Loucy (cell line): ENCODE results near the gene SSBP3.

ENCODE experiments used
- H2AFZ ChIP-seq: fragments of 200-600 bp; sonication (generic); 2 replicates; pipeline ENCODE4 v1.6.0; 2016; ENCODE audit warnings: antibody characterized with exemption, mild to moderate bottlenecking, low read length, moderate library complexity
- H3F3A ChIP-seq: fragments of 200-600 bp; 2 replicates; pipeline ENCODE4 v1.6.0; 2016; ENCODE audit warnings: antibody characterized with exemption, low read depth, mild to moderate bottlenecking
- H3K27me3 ChIP-seq: fragments of 200-600 bp; sonication (generic); 2 replicates; pipeline ENCODE4 v1.6.1; 2014; ENCODE audit warnings: low read length, mild to moderate bottlenecking; ENCODE audit not compliant: insufficient read depth, poor library complexity, severe bottlenecking
- H3K36me3 ChIP-seq: fragments of 200-600 bp; sonication (generic); 2 replicates; pipeline ENCODE4 v1.6.1; 2016; ENCODE audit warnings: low read length; ENCODE audit not compliant: insufficient read depth
- H3K4me1 ChIP-seq: fragments of 200-600 bp; sonication (generic); 2 replicates; pipeline ENCODE4 v1.5.1; 2014; ENCODE audit warnings: low read length, mild to moderate bottlenecking; ENCODE audit not compliant: insufficient read depth, poor library complexity, severe bottlenecking
- H3K4me2 ChIP-seq: fragments of 200-600 bp; sonication (generic); 2 replicates; pipeline ENCODE4 v1.6.0; 2014; ENCODE audit warnings: antibody characterized with exemption, low read length, low read depth, mild to moderate bottlenecking; ENCODE audit not compliant: poor library complexity, severe bottlenecking
- H3K4me3 ChIP-seq: fragments of 200-600 bp; sonication (generic); 2 replicates; pipeline ENCODE4 v1.5.1; 2014; ENCODE audit warnings: low read length, mild to moderate bottlenecking, mixed read lengths; ENCODE audit not compliant: poor library complexity, severe bottlenecking
- H3K79me2 ChIP-seq: fragments of 200-600 bp; sonication (generic); 2 replicates; pipeline ENCODE4 v1.6.1; 2014; ENCODE audit warnings: low read length; ENCODE audit not compliant: insufficient read depth
- H3K9ac ChIP-seq: fragments of 200-600 bp; sonication (generic); 2 replicates; pipeline ENCODE4 v1.6.0; 2014; ENCODE audit warnings: mild to moderate bottlenecking, low read depth, low read length, moderate library complexity; ENCODE audit not compliant: poor library complexity, severe bottlenecking
- H3K9me2 ChIP-seq: fragments of 200-600 bp; sonication (generic); replicated peaks from 2 replicates; pipeline ENCODE4 v1.6.1; 2016; ENCODE audit warnings: low read depth, low read length, mixed read lengths
- H3K9me3 ChIP-seq: fragments of 200-600 bp; sonication (generic); 2 replicates; pipeline ENCODE4 v1.6.1; 2014; ENCODE audit warnings: mild to moderate bottlenecking, antibody characterized with exemption, low read length, low read depth; ENCODE audit not compliant: insufficient read depth
- H4K20me1 ChIP-seq: fragments of 200-600 bp; sonication (generic); 2 replicates; pipeline ENCODE4 v1.6.0; 2014; ENCODE audit warnings: antibody characterized with exemption, low read length, mild to moderate bottlenecking; ENCODE audit not compliant: insufficient read depth, poor library complexity, severe bottlenecking
- CTCF ChIP-seq: fragments of 200-600 bp; sonication (generic); conservative IDR thresholded peaks from 2 replicates; pipeline ENCODE4 v1.5.1; 2014; ENCODE audit warnings: mild to moderate bottlenecking, antibody characterized with exemption, low read length
- EZH2phosphoT487 ChIP-seq: fragments of 200-600 bp; IDR thresholded peaks from 2 replicates; pipeline ENCODE4 v1.6.1; 2018; ENCODE audit warnings: antibody characterized with exemption, mild to moderate bottlenecking, moderate library complexity, borderline replicate concordance

The SSBP3 gene

DNA sequence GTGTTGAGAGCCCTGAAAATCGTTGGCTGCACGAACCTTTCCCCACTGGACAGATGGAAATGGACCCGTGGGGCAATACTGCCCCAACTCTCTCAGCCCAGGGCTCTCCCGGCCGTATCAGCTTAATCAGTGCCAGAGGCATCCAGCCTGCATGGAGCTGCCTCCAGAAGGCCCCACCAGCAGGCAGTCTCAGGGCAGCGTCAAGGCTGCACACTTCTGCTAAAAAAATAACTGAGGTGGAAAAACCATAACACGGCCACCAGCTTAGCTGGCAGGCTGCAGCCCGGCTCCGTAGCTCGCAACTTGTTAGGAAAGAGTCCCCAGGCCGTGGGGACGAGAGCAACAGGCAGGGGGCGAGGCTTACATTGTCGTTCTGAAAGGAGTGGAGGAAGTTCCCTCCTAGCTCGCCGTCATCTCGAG lies 178.3 kb downstream of the SSBP3 start:
- H3K9me2 ChIP-seq = no peaks in the 10 kb centered on the region
- H3K36me3 ChIP-seq = peaks cover 18% of the 10 kb centered on the region; the same call in 1 of the 2 replicates
- H3K4me3 ChIP-seq = no peak overlapping the region
- no peaks in the 10 kb centered on the region for H4K20me1 ChIP-seq
- no peaks in the 10 kb centered on the region for H3K79me2 ChIP-seq
- H3F3A ChIP-seq = no peaks in the 10 kb centered on the region
- no peak overlapping the region for H2AFZ ChIP-seq
- H3K4me1 ChIP-seq = no peaks in the 10 kb centered on the region
- H3K27me3 ChIP-seq = no peaks in the 10 kb centered on the region
- H3K4me2 ChIP-seq = no peak overlapping the region
- TF ChIP-seq CTCF (no peak), EZH2phosphoT487 (no peak)
- H3K9ac ChIP-seq = no peak overlapping the region
- H3K9me3 ChIP-seq = no peaks in the 10 kb centered on the region

- Histone ChIP-seq H3K27me3 (no peaks in the 10 kb centered on the region), H3K79me2 (no peaks in the 10 kb centered on the region), H3K4me1 (no peaks in the 10 kb centered on the region), H3K4me3 (no peak overlapping the region), H3K9ac (no peak overlapping the region), H3K9me2 (no peaks in the 10 kb centered on the region), H3K9me3 (no peaks in the 10 kb centered on the region), H3F3A (no peaks in the 10 kb centered on the region), H2AFZ (no peak overlapping the region), H3K4me2 (no peak overlapping the region), H3K36me3 (peaks cover 18% of the 10 kb centered on the region; the same call in 1 of the 2 replicates), H4K20me1 (no peaks in the 10 kb centered on the region)
- TF ChIP-seq CTCF = no peak
Measured at GRCh38 chr1:54227091-54227602, 179.0 kb downstream of the SSBP3 start.

DNA sequence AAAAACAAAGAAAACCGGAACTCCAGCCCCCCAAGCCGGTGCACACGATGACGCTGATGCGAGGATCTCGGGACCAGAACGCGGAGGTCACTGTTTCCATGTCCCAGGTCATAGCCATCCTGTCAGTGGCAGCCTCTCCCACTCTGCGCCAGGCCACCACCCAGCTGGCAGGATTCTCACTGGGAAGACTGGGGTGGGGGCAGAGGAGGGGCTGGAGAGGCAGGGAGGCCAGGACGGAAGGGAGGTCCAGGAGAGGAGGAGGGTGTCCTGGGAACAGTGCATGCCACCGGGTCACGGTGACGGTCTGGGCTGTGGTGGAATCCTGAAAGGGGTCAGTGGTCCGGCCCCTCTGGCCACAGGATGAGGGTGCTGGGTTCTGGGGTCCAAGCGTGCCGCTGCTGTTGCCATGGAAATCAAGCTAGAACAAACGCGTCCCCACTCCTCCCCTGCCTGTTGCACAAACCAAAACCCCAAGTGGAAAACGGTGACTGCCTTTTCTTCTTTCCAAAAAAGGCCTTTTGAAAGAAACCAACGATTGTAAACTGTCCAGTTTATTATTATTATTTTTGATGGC lies 180.1 kb downstream of the SSBP3 start:
- no peak overlapping the region for H2AFZ ChIP-seq
- no peak overlapping the region for H3K4me2 ChIP-seq
- H3K9ac ChIP-seq = no peak overlapping the region
- peaks cover 24% of the 10 kb centered on the region; the same call in 1 of the 2 replicates for H3K36me3 ChIP-seq
- H3K79me2 ChIP-seq = no peaks in the 10 kb centered on the region
- TF ChIP-seq EZH2phosphoT487 = no peak
- no peak for TF ChIP-seq CTCF
- H3K4me3 ChIP-seq = no peak overlapping the region
- H3K9me3 ChIP-seq = no peaks in the 10 kb centered on the region
- no peaks in the 10 kb centered on the region for H3K9me2 ChIP-seq
- H3F3A ChIP-seq = no peaks in the 10 kb centered on the region
- H4K20me1 ChIP-seq = no peaks in the 10 kb centered on the region
- no peaks in the 10 kb centered on the region for H3K4me1 ChIP-seq
- H3K27me3 ChIP-seq = no peaks in the 10 kb centered on the region
